Measurements from ENCODE around the gene OR5M3. TPM values are rescaled to one million over a fixed set of nuclear protein-coding genes. Genes with fewer than 3 reads are reported as not detected.

Gene OR5M3
- total RNA-seq = not detected in 2 replicates

DNA sequence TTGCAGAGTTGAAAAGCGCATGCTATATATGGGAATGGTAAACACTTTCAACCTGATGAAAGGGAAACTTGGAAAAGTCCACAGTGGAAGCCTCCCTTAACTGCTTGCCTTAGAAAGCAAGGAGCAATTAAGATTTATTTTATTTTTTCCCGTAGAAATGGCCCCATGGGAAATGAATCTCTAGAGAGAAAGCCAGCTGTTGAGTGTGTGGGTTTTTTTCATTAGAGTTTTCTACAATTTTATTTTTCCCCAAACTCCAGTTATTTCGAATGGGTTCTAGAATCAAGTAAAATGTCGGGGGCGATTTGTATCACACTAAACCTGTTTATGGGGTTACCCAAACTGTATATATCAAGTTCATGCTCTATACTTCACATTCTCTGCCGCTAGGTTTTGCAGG, at the start of gene OR5M3:
TSS of gene OR5M3 (minus strand) at position 101 of the 400 bp plus-strand sequence. CDS start 2,855 bp downstream, outside the sequence.

DNA sequence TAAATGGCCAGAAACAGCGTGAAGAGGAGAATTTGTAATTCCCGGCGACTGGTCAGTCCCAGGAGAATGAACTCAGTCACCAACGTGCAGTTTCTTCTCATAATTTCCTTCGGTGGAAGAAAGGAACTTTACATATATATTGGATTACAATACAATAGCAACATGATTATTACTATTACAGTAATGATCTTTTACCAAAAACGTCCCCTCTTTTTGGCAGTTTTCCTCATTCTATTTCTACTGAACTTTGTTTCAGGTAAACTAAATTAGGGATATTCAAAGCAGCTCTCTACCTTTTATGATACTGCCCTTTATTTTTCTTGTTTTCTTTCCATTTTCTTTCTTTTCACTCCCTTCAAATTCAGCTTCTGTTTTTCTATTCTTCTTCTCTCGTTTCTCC, 18.1 kb upstream of the OR5M3 start, which contains the start of gene OR5M8:
TSS of gene OR5M8 (minus strand) at position 101 of the 400 bp plus-strand sequence. CDS start at position 101, 0 bp downstream.

Other genes with a start within 250 kb of the OR5M3 start
- not detected in 2 replicates for gene OR5T2, start 239.1 kb downstream of the OR5M3 start, total RNA-seq
- not detected in 2 replicates for gene OR5T3, start 221.1 kb downstream of the OR5M3 start, total RNA-seq
- gene OR5T1, start 199.2 kb downstream of the OR5M3 start, total RNA-seq = not detected in 2 replicates
- gene OR8H1, start 181.1 kb downstream of the OR5M3 start, total RNA-seq = not detected in 2 replicates
- not detected in 2 replicates for gene OR8K3, start 158.2 kb downstream of the OR5M3 start, total RNA-seq
- gene OR8K1, start 127.3 kb downstream of the OR5M3 start, total RNA-seq = not detected in 2 replicates
- not detected in 2 replicates for gene OR8J1, start 119.1 kb downstream of the OR5M3 start, total RNA-seq
- gene OR8U1, start 97.7 kb downstream of the OR5M3 start, total RNA-seq = not detected in 2 replicates
- gene OR5AL1, start 60.7 kb downstream of the OR5M3 start, total RNA-seq = not detected in 2 replicates
- gene OR5M8, start 18.0 kb upstream of the OR5M3 start, total RNA-seq = not detected in 2 replicates
- gene OR5M11, start 69.9 kb upstream of the OR5M3 start, total RNA-seq = not detected in 2 replicates
- not detected in 2 replicates for gene OR5M10, start 104.4 kb upstream of the OR5M3 start, total RNA-seq
- not detected in 2 replicates for gene OR5M1, start 141.5 kb upstream of the OR5M3 start, total RNA-seq
- gene OR5AP2, start 169.1 kb upstream of the OR5M3 start, total RNA-seq = not detected in 2 replicates
- not detected in 2 replicates for gene OR5AR1, start 190.3 kb upstream of the OR5M3 start, total RNA-seq
- gene OR9G1, start 225.7 kb upstream of the OR5M3 start, total RNA-seq = not detected in 2 replicates